Gastroesophageal sphincter (tissue), 3 donors: Measurements from ENCODE around the gene BGLAP.

Source experiments
- CTCF ChIP-seq, 4 experiments: fragments of 200-600 bp in 2 of 4; fragments of 450-650 bp in 2 of 4; sonication (generic) in 1 of 4; IDR thresholded peaks; one replicate each; pipeline ENCODE4 v1.5.1; 2017 to 2019; ENCODE audit warnings: antibody characterized with exemption in 4 of 4, mild to moderate bottlenecking in 2 of 4, moderate library complexity in 2 of 4
- POLR2A ChIP-seq, 2 donors: fragments of 450-650 bp; IDR thresholded peaks; one replicate each; pipeline ENCODE4 v1.6.1; 2017; ENCODE audit warnings: antibody characterized with exemption in 2 of 2, mild to moderate bottlenecking in 2 of 2, moderate library complexity in 1 of 2
- POLR2AphosphoS5 ChIP-seq: sonication (generic); formaldehyde crosslinking; IDR thresholded peaks from one replicate; pipeline ENCODE4 v1.6.1; 2017; ENCODE audit warnings: antibody characterized with exemption

- TF ChIP-seq CTCF (IDR thresholded peaks at IDR 0.05), result no peak
- TF ChIP-seq POLR2AphosphoS5, result no peak
- TF ChIP-seq POLR2A (IDR thresholded peaks at IDR 0.05), result no peak
These were observed 7.6 kb downstream of the BGLAP start for GRCh38 chr1:156249593-156249992.
